B cell (primary cell): Measurements from ENCODE around the gene MGA.

ENCODE experiments used
- CTCF ChIP-seq: fragments of 200-600 bp; IDR thresholded peaks from one replicate; pipeline ENCODE4 v1.8.0; 2022; ENCODE audit warnings: antibody characterized with exemption, mild to moderate bottlenecking
- EZH2 ChIP-seq: IDR thresholded peaks from 2 replicates; pipeline ENCODE4 v1.6.1; 2012; ENCODE audit warnings: borderline replicate concordance, low read depth, mild to moderate bottlenecking, moderate library complexity, low read length; ENCODE audit not compliant: insufficient read depth, poor library complexity, severe bottlenecking

DNA sequence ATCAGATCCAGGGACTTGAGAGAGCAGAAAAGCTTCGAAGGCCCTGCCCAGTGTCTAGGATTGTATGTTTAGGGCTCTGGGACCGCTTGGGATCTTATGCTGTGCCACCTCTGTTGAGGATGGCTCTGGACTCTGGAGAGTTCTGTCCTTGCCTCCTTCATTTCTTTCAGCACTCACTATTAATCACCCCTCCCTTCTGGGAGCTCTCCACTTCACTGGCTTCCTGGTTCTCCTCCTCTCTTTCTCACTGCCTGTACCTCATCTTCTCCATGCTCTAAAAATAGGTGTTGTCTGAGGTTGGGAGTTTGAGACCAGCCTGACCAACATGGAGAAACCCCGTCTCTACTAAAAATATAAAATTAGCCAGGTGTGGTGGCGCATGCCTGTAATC, 131.3 kb downstream of the MGA start:
- TF ChIP-seq CTCF (no peak), EZH2 (no peak)
